Activated naive CD8-positive, alpha-beta T cell treated with anti-CD3 and anti-CD28 coated beads, Interleukin-2, amount 50 U/mL, for 16 hours (primary cell): Measurements from ENCODE around the gene PM20D1.

Source experiments
- DNase-seq: peaks from one replicate; pipeline ENCODE4 v3.0.0-alpha.2; 2020; ENCODE audit warnings: low read depth, low spot score

The PM20D1 gene

GRCh38 chr1:205805082-205805711 lies 44.7 kb downstream of the PM20D1 start:
- DNase-seq: no peak

GRCh38 chr1:205804605-205805004 lies 45.3 kb downstream of the PM20D1 start:
- DNase-seq: no peak

GRCh38 chr1:205803986-205804385 lies 45.9 kb downstream of the PM20D1 start:
- no peak for DNase-seq

- no peak for DNase-seq
Measured at GRCh38 chr1:205802060-205802459, 47.9 kb downstream of the PM20D1 start.

- DNase-seq: no peak
Measured at GRCh38 chr1:205800981-205801703, 48.8 kb downstream of the PM20D1 start.

- no peak for DNase-seq
Measured at GRCh38 chr1:205800427-205800826, 49.5 kb downstream of the PM20D1 start.

- DNase-seq: no peak
Measured at GRCh38 chr1:205798577-205798976, 51.4 kb downstream of the PM20D1 start.

GRCh38 chr1:205797168-205797567 lies 52.8 kb downstream of the PM20D1 start:
- no peak for DNase-seq

GRCh38 chr1:205794011-205794730 lies 55.8 kb downstream of the PM20D1 start:
- DNase-seq: no peak

GRCh38 chr1:205792961-205793673 lies 56.8 kb downstream of the PM20D1 start:
- DNase-seq: no peak

- no peak for DNase-seq
Measured at GRCh38 chr1:205792481-205792881, 57.5 kb downstream of the PM20D1 start.

- DNase-seq: no peak
Measured at GRCh38 chr1:205791568-205792180, 58.3 kb downstream of the PM20D1 start.

- no peak for DNase-seq
Measured at GRCh38 chr1:205787287-205787916, 62.5 kb downstream of the PM20D1 start.

- DNase-seq: no peak
Measured at GRCh38 chr1:205786601-205787000, 63.3 kb downstream of the PM20D1 start.

- DNase-seq: no peak
Measured at GRCh38 chr1:205785446-205785845, 64.5 kb downstream of the PM20D1 start.

- no peak for DNase-seq
Measured at GRCh38 chr1:205783904-205784303, 66.0 kb downstream of the PM20D1 start.

- no peak for DNase-seq
Measured at GRCh38 chr1:205783433-205783795, 66.5 kb downstream of the PM20D1 start.

- no peak for DNase-seq
Measured at GRCh38 chr1:205782627-205783432, 67.1 kb downstream of the PM20D1 start.

- no peak for DNase-seq
Measured at GRCh38 chr1:205780335-205780734, 69.6 kb downstream of the PM20D1 start.
